HG03060 (cell line): Measurements from ENCODE around the gene PIGV.
"Not testable (repeated sequence)": the region's sequence is repeated elsewhere in the genome, so short reads cannot be mapped to it uniquely, and the experiment has no call there.

Experiments
- ATAC-seq: cut with Tn5 transposase; IDR thresholded peaks from one replicate; pipeline ENCODE4 v1.9.1; 2021; ENCODE audit warnings: low read depth, moderate number of reproducible peaks; ENCODE audit not compliant: unreplicated experiment

PIGV gene

GRCh38 chr1:26829184-26829911 is 41.6 kb downstream of the PIGV start:
- no peak for ATAC-seq

DNA sequence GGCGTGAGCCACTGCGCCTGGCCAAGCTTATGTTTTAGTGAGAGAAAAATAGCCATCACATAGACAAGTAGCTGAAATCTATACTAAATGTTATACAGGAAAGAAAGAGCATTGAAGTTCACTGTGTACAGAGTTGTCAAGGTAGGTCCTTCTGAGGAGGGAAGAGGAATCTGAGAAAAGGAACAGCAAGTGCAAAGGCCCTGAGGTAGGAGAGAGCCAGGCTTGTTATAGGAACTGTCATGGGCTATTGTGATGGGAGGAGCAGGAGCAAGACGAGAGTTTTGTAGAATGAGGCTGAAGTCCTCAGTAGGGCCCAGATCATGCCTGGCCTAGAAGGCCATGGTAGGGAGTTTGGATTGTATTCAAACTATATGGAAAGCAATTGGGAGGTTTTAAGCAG is 43.3 kb downstream of the PIGV start:
- no peak for ATAC-seq

- no peak for ATAC-seq
These were observed 43.9 kb downstream of the PIGV start for GRCh38 chr1:26831546-26832248.

DNA sequence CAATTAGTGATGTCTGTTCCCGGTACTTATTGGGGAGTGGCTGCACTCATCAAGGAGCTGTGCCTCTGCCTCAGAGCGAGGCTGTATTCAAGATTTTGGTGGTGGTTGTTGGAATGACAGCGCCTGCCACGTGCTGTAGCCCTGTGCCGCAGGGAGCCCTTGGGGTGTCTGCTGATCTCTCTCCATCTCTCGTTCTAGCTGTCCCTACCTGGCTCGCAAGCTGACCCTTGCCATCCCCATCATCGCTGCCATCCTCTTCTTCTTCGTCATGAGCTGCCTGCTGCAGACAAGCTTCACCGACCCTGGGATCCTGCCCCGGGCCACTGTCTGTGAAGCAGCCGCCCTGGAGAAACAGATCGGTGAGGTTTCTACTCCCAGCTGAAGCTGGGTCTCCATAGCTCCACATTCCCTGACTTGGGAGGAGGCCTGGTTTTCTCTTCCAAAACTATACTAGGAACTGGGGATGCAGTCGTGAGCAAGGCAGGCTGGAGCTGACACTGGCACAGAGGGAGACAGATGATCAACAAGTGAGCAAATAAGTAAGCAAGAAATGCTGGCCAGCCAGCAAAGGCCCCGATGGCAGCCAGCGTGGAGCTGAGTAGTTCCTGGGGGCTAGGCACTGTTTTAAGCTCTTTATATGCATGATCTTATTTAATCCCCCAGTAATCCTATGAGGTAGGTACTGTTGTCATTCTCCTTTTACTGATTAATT is 44.7 kb downstream of the PIGV start:
- no peak for ATAC-seq

DNA sequence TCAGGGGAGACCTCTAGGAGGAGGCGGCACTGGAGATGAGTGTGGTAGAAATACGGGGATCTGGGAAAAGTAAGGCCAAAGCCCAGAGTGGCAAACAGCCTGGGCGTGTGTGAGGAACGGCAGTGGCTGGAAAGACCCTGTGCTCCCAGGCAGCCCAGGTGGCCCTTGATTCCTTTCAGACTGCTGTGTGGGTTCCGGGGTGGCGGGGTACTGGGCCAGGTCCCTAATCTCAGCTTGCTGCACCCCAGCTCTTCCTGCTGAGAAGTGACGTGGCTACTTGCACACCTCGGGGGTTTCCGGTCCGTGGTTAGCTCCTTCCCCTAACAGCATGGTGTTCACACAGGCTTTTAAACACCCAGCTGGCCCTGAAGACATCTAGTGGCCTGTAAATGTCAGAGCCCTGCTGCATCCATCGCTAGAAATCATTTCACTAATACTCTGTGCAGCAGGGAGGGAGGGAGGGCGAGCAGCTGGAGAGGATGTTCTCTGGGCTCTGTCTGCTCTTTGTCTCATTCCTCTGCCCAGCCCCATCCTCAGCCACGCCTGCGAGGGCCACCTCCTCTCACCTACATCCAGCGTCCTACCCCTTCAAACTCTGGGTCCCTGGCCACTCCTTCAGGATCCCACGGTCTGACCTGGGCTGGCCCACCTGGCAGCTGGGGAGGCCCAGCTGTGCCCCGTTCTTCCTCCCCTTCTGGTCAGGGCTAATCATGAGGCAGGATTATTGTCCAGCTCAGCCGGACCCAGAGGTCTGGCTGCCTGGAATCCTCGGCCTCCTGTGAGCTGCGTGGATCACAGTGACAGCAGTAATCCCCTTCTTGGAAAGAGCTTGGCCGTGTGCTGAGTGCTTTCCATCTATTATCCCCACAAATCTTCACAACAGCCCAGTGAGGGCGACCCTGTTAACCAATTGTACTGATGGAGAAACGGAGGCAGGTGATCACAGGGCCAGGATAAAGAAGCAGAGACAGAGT is 46.0 kb downstream of the PIGV start:
- ATAC-seq, result peak; percentile 52

DNA sequence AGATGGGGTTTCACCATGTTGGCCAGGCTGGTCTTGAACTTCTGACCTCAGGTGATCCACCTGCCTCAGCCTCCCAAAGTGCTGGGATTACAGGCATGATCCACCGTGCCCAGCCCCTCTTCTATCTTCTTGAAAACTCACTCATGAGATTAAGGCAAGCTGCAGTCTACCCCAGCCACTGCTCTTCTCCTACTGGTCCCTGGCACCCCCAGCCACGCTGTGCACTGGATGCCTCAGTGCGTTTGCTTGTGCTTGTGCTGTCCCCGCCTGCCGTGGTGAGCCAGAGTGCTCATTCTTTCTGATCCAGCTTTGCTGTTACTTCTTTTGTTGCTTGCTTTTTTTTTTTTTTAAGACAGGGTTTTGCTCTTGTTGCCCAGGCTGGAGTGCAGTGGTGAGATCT is 49.9 kb downstream of the PIGV start:
- ATAC-seq, result not testable (repeated sequence)

DNA sequence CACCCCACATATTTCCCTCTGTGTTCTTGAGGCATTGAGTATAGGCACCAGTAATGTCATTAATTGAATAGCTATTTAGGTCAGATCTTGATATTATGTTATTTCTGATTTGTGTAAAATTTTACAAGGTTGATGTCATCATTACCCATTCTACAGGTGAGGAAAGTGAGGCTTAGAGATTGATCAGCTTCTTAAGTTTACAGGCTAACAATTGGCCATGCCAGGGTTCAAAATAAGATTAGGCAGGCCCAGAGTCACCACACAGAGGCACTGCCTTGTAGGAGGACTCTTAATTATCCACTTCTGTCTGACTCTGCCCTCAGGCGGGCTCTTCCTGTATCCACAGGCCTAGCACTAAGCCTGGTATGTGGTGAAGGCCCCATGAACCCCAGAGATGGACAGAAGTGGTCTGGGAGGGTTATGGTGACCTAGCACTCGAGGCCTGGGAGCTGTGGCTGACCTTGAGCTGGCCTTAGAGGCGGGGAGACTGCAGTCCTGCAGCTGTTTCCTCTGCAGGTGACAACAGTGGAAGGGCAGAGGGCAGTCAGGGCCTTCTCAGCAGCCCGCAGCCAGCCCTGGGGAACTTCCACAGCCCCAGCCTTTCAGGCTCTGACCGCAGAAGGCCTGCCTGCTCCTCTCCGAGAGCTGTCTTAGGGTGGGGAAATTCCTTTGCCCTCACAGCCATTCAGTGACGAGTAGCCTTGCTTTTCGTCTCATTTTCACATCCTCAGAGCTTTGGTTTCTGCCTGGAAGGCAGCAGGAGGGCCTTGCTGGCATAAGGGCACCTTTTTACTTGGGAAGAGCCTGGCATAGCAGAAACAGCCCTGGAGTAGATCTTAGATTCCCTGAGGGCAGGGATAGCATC is 51.0 kb downstream of the PIGV start:
- peak; percentile 72 for ATAC-seq

- ATAC-seq, result no peak
These were observed 51.6 kb downstream of the PIGV start for GRCh38 chr1:26839339-26839722.

- ATAC-seq, result no peak
These were observed 52.0 kb downstream of the PIGV start for GRCh38 chr1:26839779-26840178.

DNA sequence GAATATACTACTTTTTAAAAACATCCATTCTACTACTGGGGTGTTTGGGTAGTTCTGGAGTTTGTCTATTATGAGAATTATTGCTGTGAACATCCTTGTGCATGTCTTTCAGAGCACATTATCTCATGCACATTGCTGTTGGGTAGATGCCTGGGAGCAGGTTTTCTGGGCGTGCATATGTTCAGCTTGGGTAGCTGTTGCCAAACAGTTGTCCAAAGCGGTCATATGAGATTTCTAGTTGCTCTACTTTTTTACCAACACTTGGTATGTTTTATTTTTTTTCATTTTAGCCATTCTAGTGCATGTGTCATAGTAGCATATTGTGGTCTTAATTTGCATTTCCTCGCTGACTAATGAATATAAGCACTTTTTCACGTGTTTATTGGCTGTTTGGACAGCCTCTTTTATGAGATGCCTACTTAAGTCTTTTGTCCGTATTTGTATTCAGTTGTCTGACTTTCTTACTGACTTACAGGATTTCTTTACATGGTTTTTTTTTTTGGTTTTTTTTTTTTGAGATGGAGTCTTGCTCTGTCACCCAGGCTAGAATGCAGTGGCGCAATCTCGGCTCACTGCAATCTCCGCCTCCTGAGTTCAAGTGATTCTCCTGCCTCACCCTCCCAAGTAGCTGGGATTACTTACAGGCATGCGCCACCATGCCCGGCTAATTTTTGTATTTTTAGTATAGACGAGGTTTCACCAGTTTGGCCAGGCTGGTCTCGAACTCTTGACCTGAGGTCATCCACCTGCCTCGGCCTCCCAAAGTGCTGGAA is 56.9 kb downstream of the PIGV start:
- ATAC-seq, result no peak

GRCh38 chr1:26847826-26848225 is 60.1 kb downstream of the PIGV start:
- not testable (repeated sequence) for ATAC-seq
